Thoracic aorta (tissue), 2 donors: Measurements from ENCODE around the gene CLMN. TPM values are rescaled to one million over a fixed set of nuclear protein-coding genes. Genes with fewer than 3 reads are reported as not detected.

Experiments used
- ATAC-seq: fragments of 150-250 bp; one replicate; pipeline ENCODE4 v1.8.0; 2017; ENCODE audit warnings: low read depth; ENCODE audit not compliant: insufficient number of reproducible peaks, low FRiP score
- DNase-seq: peaks from one replicate; pipeline ENCODE4 v3.0.0-alpha.2; 2020; ENCODE audit warnings: low spot score
- H3K27ac ChIP-seq, 2 donors: fragments of 200-600 bp; sonication (generic); 1 replicate in 1 of 2; 2 replicates in 1 of 2; pipeline ENCODE4 v1.5.1; 2016; ENCODE audit warnings: mild to moderate bottlenecking in 2 of 2, moderate library complexity in 2 of 2
- H3K27me3 ChIP-seq: fragments of 200-600 bp; sonication (generic); replicated peaks from 2 replicates; pipeline ENCODE4 v1.6.0; 2016; ENCODE audit warnings: mild to moderate bottlenecking; ENCODE audit not compliant: insufficient read depth
- H3K36me3 ChIP-seq: fragments of 200-600 bp; sonication (generic); one replicate; pipeline ENCODE4 v1.5.1; 2016
- H3K4me1 ChIP-seq, 2 donors: fragments of 200-600 bp; sonication (generic); 1 replicate in 1 of 2; 2 replicates in 1 of 2; pipeline versions ENCODE4 v1.5.1 to v1.6.0; 2016; ENCODE audit warnings: low read depth in 2 of 2, mild to moderate bottlenecking in 1 of 2; ENCODE audit not compliant: control insufficient read depth in 1 of 2
- H3K4me3 ChIP-seq: fragments of 200-600 bp; sonication (generic); 2 replicates; pipeline ENCODE4 v1.5.1; 2016; ENCODE audit warnings: mild to moderate bottlenecking
- H3K9me3 ChIP-seq: fragments of 200-600 bp; sonication (generic); 2 replicates; pipeline ENCODE4 v1.5.1; 2016
- total RNA-seq, 2 donors: library from RNA; depleted of rRNA; stranded (reverse); fragments of >200 nt; gene quantifications; one replicate each; pipeline versions ENCODE4 v1.1.0 to v1.2.3, GENCODE V29; 2016
- TF ChIP-seq, protein P1 (sequence below): fragments of 200-600 bp; sonication (generic); IDR thresholded peaks from one replicate; pipeline ENCODE4 v1.5.1; 2019; ENCODE audit warnings: antibody characterized with exemption

Gene CLMN
- total RNA-seq, 2 donors from 2014 or later: 7.3 to 10.4 TPM

DNA sequence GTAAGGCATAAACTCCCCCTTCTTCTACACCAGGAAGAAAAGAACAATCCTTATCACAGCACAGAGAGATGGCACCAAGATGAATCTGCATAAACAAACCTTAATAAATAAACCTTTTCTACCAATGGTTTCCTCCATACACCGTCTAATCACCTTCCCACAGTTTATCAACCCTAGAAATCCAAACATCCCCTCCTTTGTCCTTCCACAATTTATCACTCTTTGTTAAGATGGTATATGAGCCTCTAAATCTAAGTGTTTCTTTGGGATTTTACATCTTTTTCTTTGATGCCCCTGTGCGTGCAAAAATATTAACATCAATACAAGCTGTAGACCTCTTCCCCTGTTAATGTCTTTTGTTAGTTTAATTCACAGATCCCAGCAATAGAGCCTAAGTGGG, 174.9 kb downstream of the CLMN start:
- peaks cover 39 to 71% of the 10 kb centered on the region in 2 donors for H3K4me1 ChIP-seq
- H3K4me3 ChIP-seq: no peak overlapping the region
- ATAC-seq (no peak), DNase-seq (no peak)
- H3K27ac ChIP-seq: no peak overlapping the region
- H3K9me3 ChIP-seq: peaks cover 4% of the 10 kb centered on the region
- H3K27me3 ChIP-seq: no peaks in the 10 kb centered on the region
- no peaks in the 10 kb centered on the region for H3K36me3 ChIP-seq
- TF ChIP-seq, protein P1, sequence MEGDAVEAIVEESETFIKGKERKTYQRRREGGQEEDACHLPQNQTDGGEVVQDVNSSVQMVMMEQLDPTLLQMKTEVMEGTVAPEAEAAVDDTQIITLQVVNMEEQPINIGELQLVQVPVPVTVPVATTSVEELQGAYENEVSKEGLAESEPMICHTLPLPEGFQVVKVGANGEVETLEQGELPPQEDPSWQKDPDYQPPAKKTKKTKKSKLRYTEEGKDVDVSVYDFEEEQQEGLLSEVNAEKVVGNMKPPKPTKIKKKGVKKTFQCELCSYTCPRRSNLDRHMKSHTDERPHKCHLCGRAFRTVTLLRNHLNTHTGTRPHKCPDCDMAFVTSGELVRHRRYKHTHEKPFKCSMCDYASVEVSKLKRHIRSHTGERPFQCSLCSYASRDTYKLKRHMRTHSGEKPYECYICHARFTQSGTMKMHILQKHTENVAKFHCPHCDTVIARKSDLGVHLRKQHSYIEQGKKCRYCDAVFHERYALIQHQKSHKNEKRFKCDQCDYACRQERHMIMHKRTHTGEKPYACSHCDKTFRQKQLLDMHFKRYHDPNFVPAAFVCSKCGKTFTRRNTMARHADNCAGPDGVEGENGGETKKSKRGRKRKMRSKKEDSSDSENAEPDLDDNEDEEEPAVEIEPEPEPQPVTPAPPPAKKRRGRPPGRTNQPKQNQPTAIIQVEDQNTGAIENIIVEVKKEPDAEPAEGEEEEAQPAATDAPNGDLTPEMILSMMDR: no peak

DNA sequence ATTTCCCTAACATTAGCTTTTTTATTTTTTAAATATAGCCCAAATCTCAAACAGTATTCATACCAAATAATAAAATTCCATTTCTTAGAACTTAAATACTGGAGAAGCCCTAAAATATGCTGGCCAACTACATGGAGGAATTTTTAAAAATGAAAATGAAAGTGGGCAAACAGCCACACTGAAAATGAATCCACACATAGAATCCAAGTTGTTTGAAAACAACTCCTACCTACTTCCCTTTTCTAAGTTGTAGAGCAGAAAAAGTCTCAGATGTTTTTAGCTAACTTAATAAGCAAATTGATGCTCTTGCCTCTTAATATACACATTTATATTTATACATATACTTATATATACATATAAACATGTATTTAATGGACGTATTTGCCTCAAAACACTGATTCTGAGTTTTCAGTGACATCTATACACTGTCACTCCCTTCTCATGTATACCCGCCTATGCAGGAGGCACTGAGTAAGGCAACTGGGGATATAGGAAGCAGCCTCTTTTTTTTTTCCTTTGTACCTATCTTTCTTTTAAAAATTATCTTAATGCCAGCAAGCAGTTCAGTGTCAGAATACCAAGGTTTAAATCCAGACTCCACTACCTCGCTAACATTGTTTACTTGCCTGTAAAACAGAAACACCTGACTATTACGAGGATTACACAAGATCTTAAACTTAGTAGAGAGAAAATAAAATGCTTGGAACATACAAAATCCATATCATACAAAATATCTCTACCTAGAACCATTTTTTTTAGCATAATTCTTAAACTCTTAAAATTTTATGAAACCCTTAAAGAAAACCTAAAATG, 175.7 kb downstream of the CLMN start:
- peaks cover 4% of the 10 kb centered on the region for H3K9me3 ChIP-seq
- no peaks in the 10 kb centered on the region for H3K36me3 ChIP-seq
- TF ChIP-seq, protein P1: no peak
- peak overlapping the region in 1 of 2 donors; percentile 7 for H3K27ac ChIP-seq
- H3K27me3 ChIP-seq: no peaks in the 10 kb centered on the region
- peak overlapping the region; percentile 25 for H3K4me3 ChIP-seq
- no peak for DNase-seq
- peaks cover 44 to 75% of the 10 kb centered on the region in 2 donors for H3K4me1 ChIP-seq
- ATAC-seq: no peak

DNA sequence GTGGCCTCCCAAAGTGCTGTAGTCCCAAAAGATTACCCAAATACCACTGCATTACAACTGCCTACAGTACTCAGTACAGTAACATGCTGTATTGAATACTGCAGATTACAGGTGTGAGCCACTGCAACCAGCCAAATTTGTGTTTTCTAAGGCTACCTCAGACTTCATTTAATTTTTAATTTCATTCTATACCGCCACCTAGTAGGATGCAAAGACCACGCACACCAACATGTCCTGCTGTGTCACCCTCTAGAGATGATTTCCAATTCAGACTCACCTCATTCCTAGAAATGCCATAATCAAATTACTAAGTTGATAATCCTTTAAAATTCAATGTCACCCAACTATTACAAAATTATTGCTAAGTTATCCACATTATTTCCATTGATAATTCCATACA, 177.5 kb downstream of the CLMN start:
- H3K4me3 ChIP-seq: no peak overlapping the region
- ATAC-seq (no peak), DNase-seq (no peak)
- H3K9me3 ChIP-seq: peaks cover 4% of the 10 kb centered on the region
- peaks cover 46 to 60% of the 10 kb centered on the region in 2 donors for H3K4me1 ChIP-seq
- H3K36me3 ChIP-seq: no peaks in the 10 kb centered on the region
- TF ChIP-seq, protein P1: no peak
- no peaks in the 10 kb centered on the region for H3K27me3 ChIP-seq
- H3K27ac ChIP-seq: no peak overlapping the region

DNA sequence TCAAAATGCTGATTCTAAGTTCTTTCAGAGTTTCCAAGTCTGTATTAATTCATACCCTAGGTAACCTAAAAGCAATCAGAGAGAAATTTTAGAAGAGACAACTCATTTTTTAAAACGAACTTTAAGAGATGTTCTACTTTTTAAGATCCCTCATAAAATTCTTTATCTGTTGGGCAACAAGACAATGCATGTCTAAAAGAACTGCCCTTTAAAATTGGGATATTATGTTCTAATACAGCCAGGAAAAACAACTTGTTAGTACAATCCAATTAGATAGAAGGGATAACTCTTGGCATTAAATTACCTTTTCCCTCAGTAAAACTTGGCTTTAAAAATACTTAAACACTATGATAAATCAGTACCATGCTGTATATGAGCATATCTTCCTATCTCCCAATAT, 178.0 kb downstream of the CLMN start:
- Histone ChIP-seq H3K9me3 (peaks cover 4% of the 10 kb centered on the region), H3K4me1 (peaks cover 46 to 59% of the 10 kb centered on the region in 2 donors), H3K4me3 (no peak overlapping the region), H3K27me3 (no peaks in the 10 kb centered on the region), H3K27ac (no peak overlapping the region), H3K36me3 (no peaks in the 10 kb centered on the region)
- ATAC-seq (no peak), DNase-seq (no peak)
- TF ChIP-seq, protein P1: no peak

GRCh38 chr14:95140060-95140858, 179.4 kb downstream of the CLMN start:
- Histone ChIP-seq H3K9me3 (peaks cover 4% of the 10 kb centered on the region), H3K4me3 (no peak overlapping the region), H3K27me3 (no peaks in the 10 kb centered on the region), H3K36me3 (no peaks in the 10 kb centered on the region), H3K4me1 (peaks cover 46 to 51% of the 10 kb centered on the region in 2 donors), H3K27ac (no peak overlapping the region)
- DNase-seq (no peak), ATAC-seq (no peak)
- TF ChIP-seq, protein P1: no peak
